ENCODE results near the gene TMEM191C.
A peak's percentile ranks its signal among the peaks of the same experiment; 100 is the strongest.
"Not testable (repeated sequence)": the region's sequence is repeated elsewhere in the genome, so short reads cannot be mapped to it uniquely, and the experiment has no call there.

The TMEM191C gene

GRCh38 chr22:21446128-21446826 lies 20.9 kb upstream of the TMEM191C start:
- no peak for DNase-seq (ENCODE audit: low read depth in 2 of 2)

- DNase-seq (ENCODE audit: low read depth in 2 of 2): no peak
Measured at GRCh38 chr22:21446827-21447690, 20.1 kb upstream of the TMEM191C start.

- no peak for DNase-seq (ENCODE audit: low read depth in 2 of 2)
Measured at GRCh38 chr22:21447694-21448402, 19.3 kb upstream of the TMEM191C start.

GRCh38 chr22:21448627-21449416 lies 18.4 kb upstream of the TMEM191C start:
- no peak for DNase-seq (ENCODE audit: low read depth in 2 of 2)

- DNase-seq (ENCODE audit: low read depth in 2 of 2): no peak
Measured at GRCh38 chr22:21449531-21450319, 17.5 kb upstream of the TMEM191C start.

GRCh38 chr22:21450320-21450831 lies 16.8 kb upstream of the TMEM191C start:
- DNase-seq (ENCODE audit: low read depth in 2 of 2): no peak

GRCh38 chr22:21450858-21451353 lies 16.3 kb upstream of the TMEM191C start:
- no peak for DNase-seq (ENCODE audit: low read depth in 2 of 2)

GRCh38 chr22:21451545-21452520 lies 15.4 kb upstream of the TMEM191C start:
- no peak for DNase-seq (ENCODE audit: low read depth in 2 of 2)

GRCh38 chr22:21452666-21453065 lies 14.5 kb upstream of the TMEM191C start:
- not testable (repeated sequence) for DNase-seq (ENCODE audit: low read depth in 2 of 2)

- not testable (repeated sequence) for DNase-seq (ENCODE audit: low read depth in 2 of 2)
Measured at GRCh38 chr22:21454998-21455333, 12.2 kb upstream of the TMEM191C start.

- no peak for DNase-seq (ENCODE audit: low read depth in 2 of 2)
Measured at GRCh38 chr22:21455334-21456089, 11.7 kb upstream of the TMEM191C start.

GRCh38 chr22:21457023-21457787 lies 10.0 kb upstream of the TMEM191C start:
- no peak for DNase-seq (ENCODE audit: low read depth in 2 of 2)

- DNase-seq (ENCODE audit: low read depth in 2 of 2): not testable (repeated sequence)
Measured at GRCh38 chr22:21462672-21463071, 4.5 kb upstream of the TMEM191C start.

GRCh38 chr22:21468194-21469096 lies 1.3 kb downstream of the TMEM191C start:
- peak; percentile 78 to 83 for DNase-seq (ENCODE audit: low read depth in 2 of 2)

- not testable (repeated sequence) for DNase-seq (ENCODE audit: low read depth in 2 of 2)
Measured at GRCh38 chr22:21469097-21469994, 2.2 kb downstream of the TMEM191C start.

GRCh38 chr22:21472984-21473383 lies 5.8 kb downstream of the TMEM191C start:
- DNase-seq (ENCODE audit: low read depth in 2 of 2): not testable (repeated sequence)

Measured in activated CD4-positive, alpha-beta T cell treated with anti-CD3 and anti-CD28 coated beads for 24 hours (primary cell).